Measurements from ENCODE around the gene MYCBP.

- no peak for TF ChIP-seq EZH2phosphoT487 (IDR thresholded peaks at IDR 0.05; ENCODE audit: borderline replicate concordance, low read depth, low read length)
- TF ChIP-seq CTCF (conservative IDR thresholded peaks at IDR 0.05; ENCODE audit: low read length), result no peak
Measured at GRCh38 chr1:38898653-38899230, 25.6 kb upstream of the MYCBP start.

Data from OCI-LY7 (cell line).